T1000 (cell line): ENCODE results near the gene ECHDC3.
"Not testable (repeated sequence)": the region's sequence is repeated elsewhere in the genome, so short reads cannot be mapped to it uniquely, and the experiment has no call there.

Source experiments
- DNase-seq: peaks from one replicate; lab custom pipeline; 2025; ENCODE audit warnings: mixed read lengths; lab: John Stamatoyannopoulos, UW

The ECHDC3 gene

GRCh38 chr10:11742009-11742778 is at the start of gene ECHDC3:
TSS of gene ECHDC3 (plus strand) at chr10:11742382. CDS start at chr10:11742577, 195 bp downstream.
- DNase-seq: peak; percentile 73

- no peak for DNase-seq
Measured at GRCh38 chr10:11693376-11693775, 48.8 kb upstream of the ECHDC3 start.

GRCh38 chr10:11695779-11696178 is 46.4 kb upstream of the ECHDC3 start:
- no peak for DNase-seq

- DNase-seq: no peak
Measured at GRCh38 chr10:11697718-11698527, 44.3 kb upstream of the ECHDC3 start.

GRCh38 chr10:11698691-11699549 is 43.3 kb upstream of the ECHDC3 start:
- no peak for DNase-seq

GRCh38 chr10:11699550-11700097 is 42.6 kb upstream of the ECHDC3 start:
- no peak for DNase-seq

- no peak for DNase-seq
Measured at GRCh38 chr10:11700539-11700938, 41.6 kb upstream of the ECHDC3 start.

- no peak for DNase-seq
Measured at GRCh38 chr10:11701451-11702095, 40.6 kb upstream of the ECHDC3 start.

GRCh38 chr10:11702264-11702663 is 39.9 kb upstream of the ECHDC3 start:
- no peak for DNase-seq

GRCh38 chr10:11704092-11704491 is 38.1 kb upstream of the ECHDC3 start:
- DNase-seq: no peak

GRCh38 chr10:11705722-11706121 is 36.5 kb upstream of the ECHDC3 start:
- DNase-seq: no peak

GRCh38 chr10:11706895-11707567 is 35.2 kb upstream of the ECHDC3 start:
- no peak for DNase-seq

GRCh38 chr10:11707624-11708350 is 34.4 kb upstream of the ECHDC3 start:
- DNase-seq: no peak

- not testable (repeated sequence) for DNase-seq
Measured at GRCh38 chr10:11708801-11709200, 33.4 kb upstream of the ECHDC3 start.

- DNase-seq: no peak
Measured at GRCh38 chr10:11712744-11713143, 29.4 kb upstream of the ECHDC3 start.

GRCh38 chr10:11713186-11713743 is 28.9 kb upstream of the ECHDC3 start:
- DNase-seq: no peak

GRCh38 chr10:11713963-11714362 is 28.2 kb upstream of the ECHDC3 start:
- DNase-seq: no peak

- no peak for DNase-seq
Measured at GRCh38 chr10:11714750-11715365, 27.3 kb upstream of the ECHDC3 start.

GRCh38 chr10:11715815-11716494 is 26.2 kb upstream of the ECHDC3 start:
- no peak for DNase-seq
